K562 (cell line): ENCODE data around the gene TENM3. TPM values are rescaled to one million over a fixed set of nuclear protein-coding genes. Genes with fewer than 3 reads are reported as not detected.
A peak's percentile ranks its signal among the peaks of the same experiment; 100 is the strongest.

Source experiments
- ATAC-seq: fragments of 200-7000 bp; cut with Tn5 transposase; 3 replicates; pipeline ENCODE4 v1.9.1; 2020; ENCODE audit warnings: moderate library complexity
- BruUV-seq: library from RNA; stranded (reverse); fragments of 400-500 nt; replicated peaks from 2 replicates; lab custom pipeline; 2021; lab: Mats Ljungman, UMichigan
- CTCF ChIA-PET: fragments of 300-600 bp; formaldehyde crosslinking; extraction: SDS; loops from one replicate; lab custom pipeline; 2021; ENCODE audit warnings: low intra/inter-chr PET ratio; lab: Yijun Ruan, JAX
- POLR2A ChIA-PET: fragments of 300-600, 350-650 bp; sonication (Branson Sonifier 250); formaldehyde crosslinking; extraction: SDS; loops from one replicate; lab custom pipeline; 2021; ENCODE audit warnings: antibody characterized with exemption, inconsistent platforms; lab: Yijun Ruan, JAX
- DNase-seq, 4 experiments: peaks; one replicate each; pipeline versions ENCODE4 v3.0.0 to v3.0.0-alpha.2; 2011 to 2018; ENCODE audit warnings: low spot score in 3 of 4, mixed read lengths in 3 of 4; ENCODE audit errors: extremely low read depth in 1 of 4
- FAIRE-seq: peaks from 2 replicates; lab custom pipeline; 2011; peaks lifted over from hg19 to GRCh38; lab: Jason Lieb, UNC
- H2AFZ ChIP-seq: 2 replicates; pipeline ENCODE4 v1.6.0; 2011; ENCODE audit warnings: low read depth, low read length, control low read depth, inconsistent platforms
- H3K27ac ChIP-seq: fragments of 200-600 bp; 3 replicates; pipeline ENCODE4 v1.8.0; 2011; ENCODE audit warnings: low read depth, mild to moderate bottlenecking, control low read depth, inconsistent platforms, low read length, moderate library complexity, mixed read lengths; ENCODE audit errors: extremely low read depth
- H3K27me3 ChIP-seq, 2 experiments: fragments of 300-600 bp in 1 of 2; 2 replicates in 1 of 2; 3 replicates in 1 of 2; pipeline versions ENCODE4 v1.6.0 to v1.8.0; 2011; ENCODE audit warnings: inconsistent platforms in 2 of 2, low read length in 2 of 2, mild to moderate bottlenecking in 1 of 2, mixed read lengths in 1 of 2, moderate library complexity in 1 of 2; ENCODE audit not compliant: control insufficient read depth in 2 of 2, insufficient read depth in 2 of 2
- H3K36me3 ChIP-seq: fragments of 300-600 bp; 3 replicates; pipeline ENCODE4 v1.8.0; 2011; ENCODE audit warnings: mild to moderate bottlenecking, low read length, inconsistent platforms; ENCODE audit not compliant: control insufficient read depth, insufficient read depth
- H3K4me1 ChIP-seq, 2 experiments: fragments of 200-600 bp in 1 of 2; replicated peaks in 1 of 2; 2 replicates in 1 of 2; 3 replicates in 1 of 2; pipeline versions ENCODE4 v1.5.1 to v1.8.0; 2011; ENCODE audit warnings: inconsistent platforms in 2 of 2, low read length in 2 of 2, mild to moderate bottlenecking in 1 of 2, mixed read lengths in 1 of 2, moderate library complexity in 1 of 2; ENCODE audit not compliant: control insufficient read depth in 2 of 2, insufficient read depth in 2 of 2
- H3K4me2 ChIP-seq: 2 replicates; pipeline ENCODE4 v1.6.1; 2011; ENCODE audit warnings: low read length, control low read depth, inconsistent platforms, mixed read lengths; ENCODE audit not compliant: insufficient read depth
- H3K4me3 ChIP-seq: fragments of 200-600 bp; sonication (generic), shearing (Covaris generic); 2 replicates; pipeline ENCODE4 v1.5.1; 2016; ENCODE audit warnings: control low read depth, inconsistent platforms
- H3K79me2 ChIP-seq: fragments of 200-600 bp; 3 replicates; pipeline ENCODE4 v1.8.0; 2011; ENCODE audit warnings: low read length, inconsistent platforms; ENCODE audit not compliant: control insufficient read depth, insufficient read depth
- H3K9ac ChIP-seq, 2 experiments: 2 replicates each; pipeline versions ENCODE4 v1.6.0 to v1.6.1; 2011; ENCODE audit warnings: low read depth in 2 of 2, low read length in 2 of 2, control low read depth in 1 of 2, inconsistent platforms in 1 of 2, mild to moderate bottlenecking in 1 of 2, mixed read lengths in 1 of 2; ENCODE audit not compliant: insufficient read depth in 1 of 2
- H3K9me1 ChIP-seq: one replicate; pipeline ENCODE4 v1.6.0; 2011; ENCODE audit warnings: inconsistent platforms, mild to moderate bottlenecking, low read length, moderate library complexity; ENCODE audit not compliant: control insufficient read depth, insufficient read depth
- H3K9me3 ChIP-seq: replicated peaks from 2 replicates; pipeline ENCODE4 v1.5.1; 2011; ENCODE audit warnings: low read depth, low read length, inconsistent platforms; ENCODE audit not compliant: control insufficient read depth, insufficient read depth
- H4K20me1 ChIP-seq: replicated peaks from 2 replicates; pipeline ENCODE4 v1.6.1; 2011; ENCODE audit warnings: low read length, inconsistent platforms, mixed read lengths; ENCODE audit not compliant: control insufficient read depth, insufficient read depth
- CBFA2T3 ChIP-seq: fragments of 450-650 bp; IDR thresholded peaks from 2 replicates; pipeline ENCODE4 v1.6.1; 2017
- CBX5 ChIP-seq: IDR thresholded peaks from 2 replicates; pipeline ENCODE4 v1.6.1; 2014; ENCODE audit warnings: low read depth, borderline replicate concordance
- CLOCK ChIP-seq: fragments of 250-450 bp; sonication (Bioruptor Pico); IDR thresholded peaks from 2 replicates; pipeline ENCODE4 v1.4.0; 2020; ENCODE audit warnings: mild to moderate bottlenecking, moderate library complexity, borderline replicate concordance
- ERF ChIP-seq: fragments of 450-650 bp; formaldehyde crosslinking; IDR thresholded peaks from 2 replicates; pipeline ENCODE4 v1.4.0; 2020; ENCODE audit warnings: mild to moderate bottlenecking, mixed read lengths
- ESRRA ChIP-seq: fragments of 450-650 bp; IDR thresholded peaks from 2 replicates; pipeline ENCODE4 v1.6.1; 2014; ENCODE audit warnings: low read depth, mild to moderate bottlenecking, moderate library complexity, borderline replicate concordance
- KDM1A ChIP-seq, 2 experiments: fragments of 450-650 bp; IDR thresholded peaks; 2 replicates each; pipeline ENCODE4 v1.6.1; 2016; ENCODE audit warnings: mild to moderate bottlenecking in 2 of 2
- NBN ChIP-seq: fragments of 450-650 bp; IDR thresholded peaks from 2 replicates; pipeline ENCODE4 v1.6.1; 2016; ENCODE audit warnings: low read depth, mild to moderate bottlenecking
- RCOR1 ChIP-seq, 2 experiments: IDR thresholded peaks; 2 replicates each; pipeline ENCODE4 v1.6.1; 2012; ENCODE audit warnings: low read depth in 2 of 2, low read length in 2 of 2, borderline replicate concordance in 1 of 2, improper control_type of control experiment in 1 of 2
- SAP30 ChIP-seq: fragments of 200-600 bp; sonication (generic); IDR thresholded peaks from 2 replicates; pipeline ENCODE4 v1.6.1; 2012; ENCODE audit warnings: borderline replicate concordance, low read depth, mild to moderate bottlenecking, moderate library complexity, low read length, control low read depth, inconsistent platforms; ENCODE audit not compliant: insufficient read depth, poor library complexity, severe bottlenecking
- SMARCB1 ChIP-seq: IDR thresholded peaks from 2 replicates; pipeline ENCODE4 v1.6.1; 2011; ENCODE audit warnings: improper control_type of control experiment, low read depth; ENCODE audit not compliant: insufficient read length
- SP2 ChIP-seq: IDR thresholded peaks from 2 replicates; pipeline ENCODE4 v1.6.1; 2011; ENCODE audit warnings: mild to moderate bottlenecking, low read depth, low read length, moderate library complexity; ENCODE audit not compliant: poor library complexity, severe bottlenecking; ENCODE audit errors: extremely low read depth
- USF2 ChIP-seq: sonication (generic); formaldehyde crosslinking; IDR thresholded peaks from 2 replicates; pipeline ENCODE4 v1.5.0; 2020; ENCODE audit warnings: missing genetic modification reagents
- ZNF124 ChIP-seq: sonication (generic); formaldehyde crosslinking; IDR thresholded peaks from 2 replicates; pipeline ENCODE4 v1.8.1; 2022; ENCODE audit warnings: missing genetic modification reagents
- ZNF134 ChIP-seq: fragments of 250-450 bp; sonication (Bioruptor Pico); conservative IDR thresholded peaks from 2 replicates; pipeline ENCODE4 v1.4.0; 2020
- ZNF184 ChIP-seq: sonication (generic); formaldehyde crosslinking; IDR thresholded peaks from 2 replicates; pipeline ENCODE4 v1.5.0; 2020; ENCODE audit warnings: missing genetic modification reagents
- ZNF444 ChIP-seq: fragments of 250-450 bp; sonication (Bioruptor Pico); IDR thresholded peaks from 2 replicates; pipeline ENCODE4 v1.4.0; 2020; ENCODE audit warnings: mild to moderate bottlenecking, moderate library complexity
- ZZZ3 ChIP-seq: fragments of 450-650 bp; IDR thresholded peaks from 2 replicates; pipeline ENCODE4 v1.6.1; 2016; ENCODE audit warnings: antibody characterized with exemption, mild to moderate bottlenecking, moderate library complexity
- WGBS: fragments of 100-300 bp; shearing (Covaris generic); methylation state at CpG from one replicate; pipeline ENCODE4 v1.1.6; 2016; ENCODE audit warnings: low coverage, mixed read lengths; ENCODE audit not compliant: insufficient coverage; ENCODE audit errors: missing lambda C conversion rate; 5-methylcytosine and 5-hydroxymethylcytosine counted together
- in situ Hi-C: fragments of 300-500 bp; cut with MboI; formaldehyde crosslinking; loops from 4 replicates; pipeline ENCODE4 v1.15.0; 2018; ENCODE audit warnings: inconsistent platforms, mixed read lengths
- intact Hi-C: fragments of 100-400 bp; cut with micrococcal nuclease; formaldehyde crosslinking; loops from 2 replicates; pipeline ENCODE4 v1.14.2; 2022
- polyA plus RNA-seq, 8 experiments: library from polyadenylated mRNA; depleted of rRNA in 4 of 8; stranded (reverse) in 5 of 8; unstranded in 3 of 8; fragments of >200 nt; fragmentation: Nextera tagmentation in 2 of 8; fragmentation: Illumina TruSeq in 1 of 8; extraction: Ambion mirVana in 2 of 8; extraction: Trizol in 1 of 8; gene quantifications; 2 replicates each; pipeline versions ENCODE4 v1.2.1 to v1.2.3, GENCODE V29; 2011 to 2014; ENCODE audit warnings: inconsistent platforms in 1 of 8, missing spikeins in 1 of 8
- total RNA-seq, 7 experiments: library from RNA; depleted of rRNA in 6 of 7; stranded (reverse); fragments of >200 nt in 6 of 7; fragmentation: Illumina TruSeq in 2 of 7; extraction: Trizol in 2 of 7; gene quantifications; 2 replicates each; pipeline versions ENCODE4 v1.2.1 to v1.2.3, GENCODE V29; 2011 to 2021; ENCODE audit warnings: low replicate concordance in 1 of 7
- TF ChIP-seq, protein P1 (sequence below), 3 experiments: IDR thresholded peaks in 2 of 3; conservative IDR thresholded peaks in 1 of 3; 2 replicates each; pipeline ENCODE4 v1.5.1; 2011 to 2012; ENCODE audit warnings: low read length in 3 of 3, mild to moderate bottlenecking in 3 of 3, control low read depth in 2 of 3, improper control_type of control experiment in 1 of 3, inconsistent platforms in 1 of 3, low read depth in 1 of 3, mixed read lengths in 1 of 3, moderate library complexity in 1 of 3; ENCODE audit not compliant: insufficient read depth in 2 of 3

The TENM3 gene
- total and polyA plus RNA-seq, 9 of the 15 experiments (the other 6 are each of a cell fraction or from before 2014, with no cell fraction given): 0.01 to 0.02 TPM; not detected in 7

DNA sequence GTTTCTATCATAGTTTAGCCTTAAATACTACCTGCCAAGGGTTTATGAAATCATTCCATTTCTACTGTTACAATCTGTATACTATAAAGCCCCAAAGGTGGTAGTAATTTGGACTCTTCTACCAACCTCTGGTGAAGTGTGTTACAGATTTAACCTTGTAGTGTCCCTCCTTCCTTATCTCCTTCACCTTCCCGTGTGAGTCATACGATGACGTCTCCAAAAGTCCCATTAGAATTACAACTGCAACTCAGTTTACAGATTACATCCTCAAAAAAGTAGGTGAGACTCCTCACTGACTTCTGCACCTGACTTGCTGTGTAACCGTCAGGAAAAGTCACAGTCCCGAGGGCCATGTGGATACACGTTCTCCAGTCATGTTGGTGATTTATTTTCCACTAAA, 455.0 kb downstream of the TENM3 start:
- CTCF ChIA-PET: no interaction called here
- Histone ChIP-seq H3K4me2 (no peak overlapping the region), H4K20me1 (no peaks in the 10 kb centered on the region), H3K79me2 (no peaks in the 10 kb centered on the region), H3K9me3 (no peaks in the 10 kb centered on the region), H3K9ac (no peak overlapping the region), H3K4me3 (no peak overlapping the region), H3K4me1 (no peaks in the 10 kb centered on the region), H3K27me3 (no peaks in the 10 kb centered on the region), H3K36me3 (no peaks in the 10 kb centered on the region), H2AFZ (no peak overlapping the region), H3K9me1 (no peaks in the 10 kb centered on the region), H3K27ac (no peak overlapping the region)
- POLR2A ChIA-PET: no interaction called here
- FAIRE-seq (no peak), DNase-seq (peak in 1 of 4 experiments; percentile 4), ATAC-seq (peak; percentile 44; the same call in 1 of the 3 replicates)
- intact Hi-C loops (no loop called here), in situ Hi-C loops (no loop called here)
- WGBS: 2% methylated on average over 6 of the region's 6 CpGs
- no TSS peak for BruUV-seq
- TF ChIP-seq ERF (CRISPR knock-in tag): no peak
- TF ChIP-seq USF2 (CRISPR knock-in tag): no peak
- no peak for TF ChIP-seq CBX5
- no peak for TF ChIP-seq ZNF184
- TF ChIP-seq ZNF444 (CRISPR knock-in tag): no peak
- TF ChIP-seq, protein P1, sequence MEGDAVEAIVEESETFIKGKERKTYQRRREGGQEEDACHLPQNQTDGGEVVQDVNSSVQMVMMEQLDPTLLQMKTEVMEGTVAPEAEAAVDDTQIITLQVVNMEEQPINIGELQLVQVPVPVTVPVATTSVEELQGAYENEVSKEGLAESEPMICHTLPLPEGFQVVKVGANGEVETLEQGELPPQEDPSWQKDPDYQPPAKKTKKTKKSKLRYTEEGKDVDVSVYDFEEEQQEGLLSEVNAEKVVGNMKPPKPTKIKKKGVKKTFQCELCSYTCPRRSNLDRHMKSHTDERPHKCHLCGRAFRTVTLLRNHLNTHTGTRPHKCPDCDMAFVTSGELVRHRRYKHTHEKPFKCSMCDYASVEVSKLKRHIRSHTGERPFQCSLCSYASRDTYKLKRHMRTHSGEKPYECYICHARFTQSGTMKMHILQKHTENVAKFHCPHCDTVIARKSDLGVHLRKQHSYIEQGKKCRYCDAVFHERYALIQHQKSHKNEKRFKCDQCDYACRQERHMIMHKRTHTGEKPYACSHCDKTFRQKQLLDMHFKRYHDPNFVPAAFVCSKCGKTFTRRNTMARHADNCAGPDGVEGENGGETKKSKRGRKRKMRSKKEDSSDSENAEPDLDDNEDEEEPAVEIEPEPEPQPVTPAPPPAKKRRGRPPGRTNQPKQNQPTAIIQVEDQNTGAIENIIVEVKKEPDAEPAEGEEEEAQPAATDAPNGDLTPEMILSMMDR (IDR thresholded peaks at IDR 0.05 in 2 of 3, conservative IDR thresholded peaks at IDR 0.05 in 1 of 3; ENCODE audit: insufficient read depth in 2 of 3, low read depth in 1 of 3, low read length in 3 of 3): no peak
- TF ChIP-seq CLOCK (CRISPR knock-in tag): no peak
- TF ChIP-seq RCOR1 (IDR thresholded peaks at IDR 0.05; ENCODE audit: borderline replicate concordance in 1 of 2, low read depth in 2 of 2, low read length in 2 of 2): no peak
- 0 out of 2 replicates have a peak, but pooled peaks have one; percentile 5 for TF ChIP-seq CBFA2T3
- no peak for TF ChIP-seq SMARCB1
- TF ChIP-seq ZNF134: no peak
- TF ChIP-seq NBN: no peak
- no peak for TF ChIP-seq SAP30
- TF ChIP-seq SP2: no peak
- TF ChIP-seq ESRRA: peak; percentile 75
- no peak for TF ChIP-seq KDM1A (IDR thresholded peaks at IDR 0.05)
- no peak for TF ChIP-seq ZZZ3
- TF ChIP-seq ZNF124 (CRISPR knock-in tag): no peak
